Common myeloid progenitor, CD34-positive (primary cell): ENCODE results near the gene RALGDS.
"Not testable (repeated sequence)": the region's sequence is repeated elsewhere in the genome, so short reads cannot be mapped to it uniquely, and the experiment has no call there.

Experiments used
- CTCF ChIA-PET: fragments of 350-600 bp; sonication (Branson Sonifier 250); formaldehyde crosslinking; loops from one replicate; lab custom pipeline; 2021; ENCODE audit warnings: antibody characterized with exemption; lab: Charles Lee
- POLR2A ChIA-PET: fragments of 350-600 bp; sonication (Branson Sonifier 250); formaldehyde crosslinking; loops from one replicate; lab custom pipeline; 2021; ENCODE audit warnings: antibody characterized with exemption; lab: Charles Lee
- DNase-seq, 3 donors: peaks; one replicate each; pipeline versions ENCODE4 v3.0.0 to v3.0.0-alpha.2; 2013
- H3K27ac ChIP-seq, 2 experiments: 1 replicate in 1 of 2; 2 replicates in 1 of 2; pipeline ENCODE4 v1.7.0; 2013; ENCODE audit warnings: inconsistent platforms in 2 of 2, low read length in 2 of 2, mild to moderate bottlenecking in 2 of 2, low read depth in 1 of 2, moderate library complexity in 1 of 2; ENCODE audit not compliant: severe bottlenecking in 2 of 2, insufficient read depth in 1 of 2, poor library complexity in 1 of 2
- H3K27me3 ChIP-seq, 5 experiments: replicated peaks in 2 of 5; 1 replicate in 3 of 5; 2 replicates in 2 of 5; pipeline versions ENCODE4 v1.6.1 to v1.7.0; 2013; ENCODE audit warnings: low read length in 4 of 5, mild to moderate bottlenecking in 2 of 5, moderate library complexity in 2 of 5, inconsistent platforms in 1 of 5; ENCODE audit not compliant: insufficient read depth in 5 of 5, control insufficient read depth in 4 of 5
- H3K36me3 ChIP-seq, 4 experiments: 1 replicate in 2 of 4; 2 replicates in 2 of 4; pipeline versions ENCODE4 v1.6.1 to v1.7.0; 2013; ENCODE audit warnings: low read length in 3 of 4, control low read depth in 1 of 4, mild to moderate bottlenecking in 1 of 4; ENCODE audit not compliant: control insufficient read depth in 4 of 4, insufficient read depth in 4 of 4
- H3K4me1 ChIP-seq, 4 experiments: 1 replicate in 3 of 4; 2 replicates in 1 of 4; pipeline versions ENCODE4 v1.6.1 to v1.7.1; 2013; ENCODE audit warnings: low read length in 3 of 4, mild to moderate bottlenecking in 3 of 4, control low read depth in 1 of 4, inconsistent platforms in 1 of 4, moderate library complexity in 1 of 4; ENCODE audit not compliant: control insufficient read depth in 4 of 4, insufficient read depth in 4 of 4; ENCODE audit errors: control extremely low read depth in 1 of 4
- H3K4me3 ChIP-seq, 7 experiments: 1 replicate in 4 of 7; 2 replicates in 3 of 7; pipeline versions ENCODE4 v1.5.1 to v1.7.0; 2013; ENCODE audit warnings: mild to moderate bottlenecking in 7 of 7, low read length in 6 of 7, moderate library complexity in 6 of 7, inconsistent platforms in 2 of 7, low read depth in 2 of 7, control low read depth in 1 of 7; ENCODE audit not compliant: insufficient read depth in 4 of 7, control insufficient read depth in 1 of 7; ENCODE audit errors: extremely low read depth in 1 of 7
- H3K9me3 ChIP-seq, 5 experiments: 1 replicate in 4 of 5; 2 replicates in 1 of 5; pipeline versions ENCODE4 v1.6.1 to v1.7.1; 2013; ENCODE audit warnings: low read length in 4 of 5, mild to moderate bottlenecking in 2 of 5, inconsistent platforms in 1 of 5, low read depth in 1 of 5, moderate library complexity in 1 of 5; ENCODE audit not compliant: control insufficient read depth in 4 of 5, insufficient read depth in 2 of 5; ENCODE audit errors: control extremely low read depth in 1 of 5
- WGBS: methylation state at CpG from one replicate; pipeline ENCODE4 v1.1.5; 2013; ENCODE audit not compliant: insufficient coverage; 5-methylcytosine and 5-hydroxymethylcytosine counted together

The RALGDS gene

GRCh38 chr9:133074111-133074651, 46.9 kb downstream of the RALGDS start:
- H3K9me3 ChIP-seq = no peaks in the 10 kb centered on the region
- POLR2A ChIA-PET = no interaction called here
- H3K27ac ChIP-seq = no peak overlapping the region
- peaks cover 0 to 11% (median 1%) of the 10 kb centered on the region in 4 experiments for H3K4me1 ChIP-seq
- peaks cover 0 to 2% (median 1%) of the 10 kb centered on the region in 4 experiments for H3K36me3 ChIP-seq
- CTCF ChIA-PET = interaction anchor here (0.9 to 4.2 kb wide), 5 partner anchors 8 to 34 kb away, joined by 3 to 31 read pairs (median 5); no protein-coding TSS in a partner anchor
- no peak overlapping the region for H3K4me3 ChIP-seq
- DNase-seq = no peak
- H3K27me3 ChIP-seq = no peaks in the 10 kb centered on the region
- WGBS = 91% methylated on average over 8 of the region's 8 CpGs

- ChIA-PET CTCF (interaction anchor here (0.9 to 4.2 kb wide), 6 partner anchors 7 to 33 kb away, joined by 3 to 31 read pairs (median 4); no protein-coding TSS in a partner anchor), POLR2A (interaction anchor here (0.9 kb wide), 1 partner anchor 13 kb away, joined by 3 read pairs; no protein-coding TSS in a partner anchor)
- WGBS = 99% methylated on average over 10 of the region's 12 CpGs
- Histone ChIP-seq H3K4me3 (no peak overlapping the region), H3K9me3 (no peaks in the 10 kb centered on the region), H3K27me3 (no peaks in the 10 kb centered on the region), H3K36me3 (peaks cover 0 to 2% (median 1%) of the 10 kb centered on the region in 4 experiments), H3K27ac (no peak overlapping the region), H3K4me1 (peaks cover 0 to 11% (median 1%) of the 10 kb centered on the region in 4 experiments)
- DNase-seq = no peak
Observed at GRCh38 chr9:133073086-133074014, 47.7 kb downstream of the RALGDS start.

- H3K27me3 ChIP-seq, POLR2A ChIA-PET, H3K36me3 ChIP-seq, DNase-seq, H3K9me3 ChIP-seq, H3K4me3 ChIP-seq, H3K27ac ChIP-seq: not testable (repeated sequence)
- H3K4me1 ChIP-seq = peaks cover 0 to 11% (median 0%) of the 10 kb centered on the region in 4 experiments
- CTCF ChIA-PET = interaction anchor here (0.9 to 1.1 kb wide), 3 partner anchors 12 to 40 kb away, joined by 3 read pairs; no protein-coding TSS in a partner anchor
- 100% methylated on average over 3 of the region's 5 CpGs for WGBS
Observed at GRCh38 chr9:133072210-133072609, 48.8 kb downstream of the RALGDS start.

- POLR2A ChIA-PET = no interaction called here
- CTCF ChIA-PET = interaction anchor here (1.0 to 1.1 kb wide), 2 partner anchors 23 to 40 kb away, joined by 3 read pairs; no protein-coding TSS in a partner anchor
- Histone ChIP-seq H3K4me1 (peaks cover 0 to 11% (median 0%) of the 10 kb centered on the region in 4 experiments), H3K36me3 (peaks cover 0 to 8% (median 1%) of the 10 kb centered on the region in 4 experiments), H3K9me3 (no peaks in the 10 kb centered on the region), H3K4me3 (no peak overlapping the region), H3K27me3 (no peaks in the 10 kb centered on the region), H3K27ac (no peak overlapping the region)
- no peak for DNase-seq
- WGBS = over 99% methylated on average over 9 of the region's 33 CpGs
Observed at GRCh38 chr9:133071484-133072150, 49.4 kb downstream of the RALGDS start.

DNA sequence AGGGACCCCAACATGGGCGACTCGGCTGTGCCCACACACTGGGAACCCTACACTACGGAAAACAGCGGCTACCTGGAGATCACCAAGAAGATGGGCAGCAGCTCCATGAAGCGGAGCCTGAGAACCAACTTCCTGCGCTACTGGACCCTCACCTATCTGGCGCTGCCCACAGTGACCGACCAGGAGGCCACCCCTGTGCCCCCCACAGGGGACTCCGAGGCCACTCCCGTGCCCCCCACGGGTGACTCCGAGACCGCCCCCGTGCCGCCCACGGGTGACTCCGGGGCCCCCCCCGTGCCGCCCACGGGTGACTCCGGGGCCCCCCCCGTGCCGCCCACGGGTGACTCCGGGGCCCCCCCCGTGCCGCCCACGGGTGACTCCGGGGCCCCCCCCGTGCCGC, 50.1 kb downstream of the RALGDS start:
- POLR2A ChIA-PET, H3K9me3 ChIP-seq, H3K27me3 ChIP-seq, H3K4me1 ChIP-seq, DNase-seq, H3K4me3 ChIP-seq, H3K27ac ChIP-seq: not testable (repeated sequence)
- peaks cover 0 to 11% (median 1%) of the 10 kb centered on the region in 4 experiments for H3K36me3 ChIP-seq
- CTCF ChIA-PET = interaction anchor here (1.1 to 1.3 kb wide), 2 partner anchors 9 to 22 kb away, joined by 3 read pairs; no protein-coding TSS in a partner anchor
- WGBS = 93% methylated on average over 2 of the region's 31 CpGs

- POLR2A ChIA-PET, H3K27ac ChIP-seq, H3K4me1 ChIP-seq, DNase-seq, H3K9me3 ChIP-seq, H3K4me3 ChIP-seq, H3K27me3 ChIP-seq: not testable (repeated sequence)
- WGBS = 100% methylated on average over 15 of the region's 17 CpGs
- CTCF ChIA-PET = interaction anchor here (1.3 kb wide), 1 partner anchor 9 kb away, joined by 3 read pairs; no protein-coding TSS in a partner anchor
- H3K36me3 ChIP-seq = peaks cover 0 to 11% (median 1%) of the 10 kb centered on the region in 4 experiments
Observed at GRCh38 chr9:133070500-133070961, 50.5 kb downstream of the RALGDS start.
